Tongue (tissue), 2 donors: ENCODE results near the gene AKAP13. TPM values are rescaled to one million over a fixed set of nuclear protein-coding genes. Genes with fewer than 3 reads are reported as not detected.

Experiments used
- DNase-seq: peaks from one replicate; pipeline ENCODE4 v3.0.0-alpha.2; 2015
- total RNA-seq: library from RNA; depleted of rRNA; stranded (reverse); fragments of >200 nt; gene quantifications from one replicate; pipeline ENCODE4 v1.2.3, GENCODE V29; 2014

The AKAP13 gene
- total RNA-seq, 1 donor from 2014 or later: 192 TPM

DNA sequence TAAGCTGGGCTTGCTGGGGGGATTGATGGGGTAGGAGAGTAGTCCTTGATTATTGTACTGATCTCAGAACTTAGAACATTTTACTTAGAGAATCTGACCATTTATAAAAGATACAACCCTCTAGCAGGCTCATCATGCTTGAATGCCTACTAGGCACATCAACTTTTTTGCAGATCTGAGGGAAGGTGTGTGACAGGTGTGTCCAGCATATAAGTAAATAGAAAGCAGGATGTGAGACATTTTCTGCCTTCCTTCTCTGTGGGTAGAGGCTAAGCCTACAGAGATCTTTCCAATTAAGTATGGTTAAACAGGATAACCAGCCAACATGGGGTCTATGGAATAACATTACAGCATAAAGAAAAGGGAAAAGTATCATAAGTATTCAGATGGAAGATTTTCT is 159.1 kb downstream of the AKAP13 start:
- DNase-seq: no peak

DNA sequence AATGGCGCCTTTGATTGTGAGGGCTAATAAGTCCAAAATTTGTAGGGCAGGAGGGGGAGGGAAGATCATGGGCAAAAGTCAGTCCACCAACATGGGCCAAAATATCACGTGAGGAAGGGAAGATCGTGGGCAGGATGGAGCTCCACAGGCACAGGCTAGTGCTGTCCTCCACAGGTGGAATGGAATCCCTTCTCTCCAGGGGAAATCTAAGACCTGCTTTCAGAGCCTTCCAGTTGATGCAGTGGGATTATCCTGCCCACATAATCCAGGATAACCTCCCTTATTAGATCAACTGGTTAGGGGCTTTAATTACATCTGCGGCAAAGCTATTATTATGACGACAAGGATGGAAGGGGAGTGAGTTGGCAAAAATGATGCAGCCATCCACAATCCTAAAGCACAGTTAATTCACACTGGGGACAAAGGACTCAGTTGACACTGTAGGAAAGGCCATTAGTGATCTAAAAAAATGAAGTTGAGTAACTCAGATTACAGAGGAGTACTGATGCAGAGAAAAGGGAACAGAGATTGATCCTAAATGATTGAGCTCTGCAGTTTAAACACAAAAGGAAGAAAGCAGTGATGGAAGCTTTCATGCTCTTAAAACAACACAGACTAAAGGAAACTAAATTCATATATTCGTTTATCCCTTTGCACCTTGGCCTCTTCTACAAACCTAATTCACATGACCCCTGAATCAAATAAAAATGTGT is 159.8 kb downstream of the AKAP13 start:
- DNase-seq: no peak

DNA sequence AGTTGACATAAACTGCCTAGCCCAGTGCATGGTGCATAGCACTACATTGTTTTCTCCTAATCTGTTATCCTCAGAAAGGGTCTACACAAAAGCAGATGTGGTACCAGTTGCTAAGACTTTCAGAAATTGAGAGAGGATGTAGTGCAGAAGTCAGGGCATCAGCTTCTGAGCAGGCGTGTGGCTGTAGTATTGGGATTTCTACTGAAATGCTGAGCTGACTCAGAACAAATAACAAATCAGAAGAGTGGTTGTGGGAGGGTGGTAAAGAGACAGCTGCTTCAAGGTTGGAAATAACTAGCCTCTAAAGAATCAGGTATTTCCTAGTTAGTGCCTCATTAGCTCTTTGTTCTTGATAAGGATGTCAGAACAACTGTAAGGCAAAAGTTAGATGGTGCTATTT is 161.3 kb downstream of the AKAP13 start:
- DNase-seq: no peak

DNA sequence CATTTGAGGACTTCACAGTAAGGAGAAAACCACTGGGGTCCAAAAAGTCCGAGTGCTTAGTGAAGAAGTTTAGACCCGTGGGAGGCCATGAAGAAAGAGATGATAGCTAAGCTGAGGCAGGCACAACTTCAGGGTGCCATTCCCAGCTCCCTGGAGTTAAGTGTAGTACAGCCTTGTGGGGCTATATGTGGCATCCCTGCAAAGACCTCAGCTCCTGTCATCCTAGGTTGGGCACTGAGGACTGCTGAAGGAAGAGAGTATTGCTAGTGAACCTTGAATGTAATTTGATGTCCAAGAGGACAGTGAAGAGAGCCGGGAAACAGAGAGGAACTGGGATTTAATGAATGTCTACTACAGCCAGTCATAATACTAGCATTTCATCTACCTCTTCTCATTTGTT is 162.1 kb downstream of the AKAP13 start:
- no peak for DNase-seq

DNA sequence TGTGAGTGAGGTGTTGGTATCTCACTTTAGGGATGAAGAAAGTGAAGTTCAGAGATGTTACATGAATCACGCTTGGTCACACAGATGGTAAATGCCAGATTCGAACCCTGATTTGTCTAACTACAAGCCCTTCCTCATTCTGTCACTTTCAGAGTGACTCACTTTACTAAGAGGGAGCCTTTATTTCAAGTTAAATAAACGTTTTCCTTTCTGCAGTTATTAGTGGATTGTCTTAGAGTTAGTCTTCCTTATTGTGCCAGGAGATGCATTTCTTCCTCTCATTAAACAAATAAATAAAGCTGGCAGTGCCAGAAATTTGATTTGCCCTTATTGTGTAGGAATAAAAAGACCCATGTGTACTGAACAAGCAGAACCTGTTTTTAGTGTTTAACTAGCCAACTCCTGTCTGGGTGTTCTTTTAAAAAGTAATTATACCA is 162.5 kb downstream of the AKAP13 start:
- DNase-seq: peak; percentile 36

DNA sequence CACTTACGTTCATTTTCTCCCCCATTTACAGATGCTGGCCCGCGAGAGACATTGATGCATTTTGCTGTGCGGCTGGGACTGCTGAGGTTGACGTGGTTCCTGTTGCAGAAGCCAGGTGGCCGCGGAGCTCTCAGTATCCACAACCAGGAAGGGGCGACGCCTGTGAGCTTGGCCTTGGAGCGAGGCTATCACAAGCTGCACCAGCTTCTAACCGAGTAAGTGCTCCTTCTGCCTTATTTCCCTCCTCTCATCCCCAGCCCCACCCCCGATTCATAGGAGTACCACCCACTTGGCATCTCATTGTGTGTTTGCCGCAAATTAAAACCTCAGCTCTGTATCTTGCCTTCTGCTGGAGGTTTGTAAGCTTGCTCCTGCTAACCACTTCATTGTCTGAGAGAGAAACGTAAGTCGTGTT is 163.3 kb downstream of the AKAP13 start:
- peak; percentile 66 for DNase-seq

DNA sequence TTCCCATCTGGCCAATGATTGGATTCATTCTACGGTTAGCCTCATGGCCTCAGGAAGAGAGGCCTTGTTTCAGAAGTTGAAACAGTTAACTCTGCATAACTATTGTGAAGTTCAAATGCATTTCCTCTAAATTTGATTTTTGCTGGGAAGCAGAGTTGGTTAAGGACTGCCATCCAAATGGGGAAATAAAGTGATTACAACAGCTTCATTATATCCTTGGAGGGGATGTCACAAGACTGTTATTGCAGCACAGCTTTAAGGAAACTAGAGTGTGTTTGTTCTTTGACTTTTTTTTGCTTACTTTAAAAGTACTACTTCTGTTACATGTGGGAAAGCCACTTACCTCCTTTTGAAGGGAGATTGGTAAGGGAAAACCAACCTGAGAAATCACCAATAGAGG is 164.8 kb downstream of the AKAP13 start:
- no peak for DNase-seq

DNA sequence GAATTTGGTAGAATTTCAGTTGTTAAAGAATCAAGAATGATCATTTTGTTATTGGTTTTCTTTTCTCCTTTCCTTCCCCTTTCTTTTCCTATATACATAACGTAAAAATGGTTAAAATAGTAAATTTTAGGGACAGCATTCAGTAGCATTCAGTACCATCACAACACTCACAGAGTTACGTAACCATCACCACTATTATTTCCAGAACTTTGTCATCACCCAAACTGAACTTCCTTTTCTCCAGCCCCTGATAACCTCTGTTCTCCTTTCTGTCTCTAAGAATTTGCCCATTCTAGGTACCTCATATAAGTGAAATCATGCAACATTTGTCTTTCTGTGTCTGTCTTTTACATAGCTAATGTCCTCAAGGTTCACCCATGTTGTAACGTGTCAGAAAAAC is 165.3 kb downstream of the AKAP13 start:
- DNase-seq: no peak

DNA sequence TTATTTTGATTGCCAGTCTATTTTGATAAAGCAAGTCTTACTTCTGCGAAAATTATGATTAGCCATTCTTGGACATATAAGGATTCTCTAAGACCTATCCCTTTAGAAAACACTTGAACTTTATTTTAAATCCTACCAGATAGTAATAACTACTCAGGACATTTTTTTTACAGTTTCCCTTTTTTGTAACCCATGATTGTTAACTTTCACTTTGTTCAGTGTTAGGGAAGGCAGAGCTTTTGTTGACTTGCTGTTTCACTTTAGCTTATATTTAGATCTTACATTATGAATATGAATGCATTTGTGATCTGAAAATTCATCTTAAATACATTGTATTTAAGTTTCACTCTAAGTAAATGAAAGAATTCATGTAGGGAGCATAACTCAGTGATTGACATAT is 167.0 kb downstream of the AKAP13 start:
- DNase-seq: no peak

DNA sequence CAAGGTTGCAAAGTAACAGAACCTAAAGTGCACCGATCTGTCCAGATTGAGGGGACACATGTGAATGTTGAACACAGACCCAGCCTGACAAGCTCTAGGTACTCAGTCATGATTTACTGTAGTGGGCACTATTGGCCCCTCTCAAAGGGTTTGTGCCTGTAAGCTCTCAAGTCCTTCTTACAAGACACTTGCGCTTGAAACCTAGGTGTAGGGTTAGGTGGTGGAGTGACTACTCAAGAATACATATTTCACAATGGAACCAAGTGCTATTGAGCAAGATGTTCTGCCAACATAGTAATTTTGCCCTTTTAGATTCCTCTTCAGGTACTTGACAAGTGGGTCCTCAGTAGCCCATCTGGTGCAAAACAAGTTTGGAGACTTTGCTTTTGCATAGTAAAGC is 169.9 kb downstream of the AKAP13 start:
- DNase-seq: no peak

DNA sequence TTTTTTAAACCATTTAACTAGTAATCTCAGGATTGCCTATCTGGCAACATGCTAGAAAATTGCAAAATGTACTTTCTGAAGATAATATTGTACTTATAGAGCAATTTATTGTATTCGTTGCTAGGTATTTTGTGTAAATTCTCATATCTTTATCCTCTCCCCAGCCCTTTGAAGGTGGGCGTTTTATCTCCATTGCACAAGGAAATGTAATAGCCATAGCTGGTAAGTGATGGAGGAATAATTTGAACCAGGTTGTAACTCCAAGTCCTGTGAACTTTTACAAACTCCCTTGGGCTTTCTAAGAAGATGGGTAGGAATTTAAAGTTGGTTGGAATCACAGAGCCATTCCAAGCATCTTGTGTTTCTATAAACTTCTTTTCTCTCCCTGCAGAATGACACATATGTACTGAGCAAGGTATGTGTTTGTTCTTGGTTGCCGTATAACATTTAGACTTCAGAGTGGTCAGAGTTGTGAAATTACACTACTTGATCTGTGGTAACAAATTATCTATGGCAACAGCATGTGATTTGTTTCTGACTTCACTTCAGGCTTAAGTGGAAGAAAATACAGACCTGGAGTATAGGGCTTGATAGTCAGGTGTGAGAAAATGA is 170.9 kb downstream of the AKAP13 start:
- DNase-seq: no peak

DNA sequence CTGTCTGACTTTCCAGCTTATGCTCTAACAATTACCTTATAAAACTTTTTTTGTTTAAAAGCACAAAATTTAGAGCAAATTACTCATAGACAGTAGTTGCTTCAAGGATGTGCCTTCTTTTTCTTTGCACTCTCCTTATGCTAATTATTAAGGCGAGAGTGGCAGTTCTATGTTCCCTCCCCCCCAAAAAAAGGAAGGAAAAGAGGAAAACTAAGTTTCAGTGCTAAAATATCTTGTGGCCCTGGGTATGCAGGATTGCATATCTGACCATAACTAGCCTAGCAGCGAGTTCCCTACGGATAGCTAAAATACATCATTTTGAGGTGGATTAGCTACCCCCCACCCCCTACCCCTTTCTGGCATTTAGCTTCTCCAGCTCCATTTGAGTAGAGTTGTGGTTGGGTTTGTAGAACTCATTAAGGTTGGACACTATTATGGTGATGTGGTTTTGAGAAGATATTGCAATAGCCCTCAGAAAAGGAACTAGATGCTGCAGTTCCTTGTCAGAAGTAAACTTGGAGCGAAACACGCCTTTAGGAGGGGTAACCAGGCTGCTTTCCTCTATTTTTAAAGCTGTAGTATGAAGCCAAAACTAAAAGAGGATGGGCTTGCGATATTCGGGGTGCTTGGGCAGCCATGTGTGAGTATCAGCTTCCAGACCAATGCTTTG is 174.6 kb downstream of the AKAP13 start:
- no peak for DNase-seq

DNA sequence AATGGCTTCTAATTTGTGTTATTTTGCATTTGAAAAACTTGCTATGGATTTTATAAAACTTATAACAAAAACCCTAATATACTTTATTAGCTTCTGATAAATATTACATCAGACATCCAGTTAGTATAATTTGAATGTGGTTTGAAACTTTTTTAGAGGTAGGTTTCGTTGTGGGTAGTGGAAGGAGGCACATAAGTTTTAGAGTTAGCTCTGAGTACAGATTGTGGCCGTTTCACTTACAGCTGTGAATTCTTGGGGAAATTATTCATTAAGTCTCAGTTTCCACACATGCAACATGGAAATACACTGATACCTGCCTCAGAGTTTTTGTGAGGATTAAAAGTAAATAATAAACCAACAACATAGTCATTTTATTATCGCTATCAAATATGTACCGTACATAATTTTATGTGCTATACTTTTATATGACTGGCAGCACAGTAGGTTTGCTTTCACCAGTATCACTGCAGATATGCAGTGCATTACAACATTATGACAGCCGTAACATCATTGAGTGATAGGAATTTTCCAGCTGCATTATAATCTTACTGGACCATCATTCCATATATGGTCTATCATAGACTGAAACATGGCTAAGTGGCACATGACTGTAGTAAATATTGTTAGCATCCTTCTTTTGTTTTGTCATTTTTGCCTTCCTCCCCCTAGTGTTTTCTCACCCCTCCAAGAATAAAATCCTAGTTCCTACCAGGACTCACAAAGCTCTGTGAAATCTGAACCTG is 175.6 kb downstream of the AKAP13 start:
- DNase-seq: no peak

DNA sequence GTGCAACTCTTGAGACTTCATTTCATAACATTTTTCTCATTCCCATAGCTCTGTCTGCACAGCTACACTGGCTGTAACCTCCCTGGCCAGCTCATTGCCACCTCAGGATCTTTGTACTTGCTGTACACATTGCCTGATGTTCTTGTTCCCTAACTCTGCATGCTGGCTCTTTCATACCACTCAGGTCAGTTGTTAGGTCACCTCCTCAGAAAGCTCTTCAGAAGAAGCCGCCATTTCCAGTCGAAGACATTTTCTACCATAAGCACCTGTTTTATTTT is 176.2 kb downstream of the AKAP13 start:
- DNase-seq: no peak

DNA sequence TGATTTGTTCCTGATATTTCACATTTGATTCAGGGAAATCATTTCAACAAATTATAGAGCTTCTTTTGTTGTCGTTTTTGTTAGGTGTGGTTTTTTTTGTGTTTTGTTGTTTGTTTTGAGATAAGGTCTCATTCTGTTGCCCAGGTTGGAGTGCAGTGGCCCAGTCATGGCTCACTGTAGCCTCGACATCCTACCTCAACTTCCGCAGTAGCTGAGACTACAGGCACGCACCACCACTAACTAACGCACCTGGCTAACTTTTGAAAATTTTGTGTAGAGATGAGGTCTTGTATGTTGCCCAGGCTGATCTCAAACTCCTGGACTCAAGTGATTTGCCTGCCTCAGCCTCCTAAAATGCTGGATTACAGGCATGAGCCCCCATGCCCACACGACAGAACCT is 177.0 kb downstream of the AKAP13 start:
- DNase-seq: no peak

DNA sequence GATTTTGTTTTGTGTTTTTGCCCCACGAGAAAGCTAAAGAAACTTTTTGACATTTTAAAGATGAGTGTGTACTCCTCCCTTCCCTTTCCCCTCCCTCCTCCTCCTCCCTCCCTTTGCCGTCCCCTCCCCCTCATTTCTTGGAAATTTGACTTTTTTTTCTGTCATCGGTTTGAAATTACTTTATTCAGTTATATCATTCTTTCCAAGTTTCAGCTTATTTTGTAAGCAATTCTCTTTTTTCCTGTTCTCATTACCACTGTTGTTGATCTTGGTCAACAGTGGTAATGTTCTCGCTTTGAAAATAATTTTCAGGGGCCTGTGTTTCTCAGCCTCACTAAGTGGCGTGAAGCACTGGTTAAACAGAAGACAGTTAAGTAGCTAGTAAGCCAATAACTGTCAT is 178.4 kb downstream of the AKAP13 start:
- DNase-seq: no peak

DNA sequence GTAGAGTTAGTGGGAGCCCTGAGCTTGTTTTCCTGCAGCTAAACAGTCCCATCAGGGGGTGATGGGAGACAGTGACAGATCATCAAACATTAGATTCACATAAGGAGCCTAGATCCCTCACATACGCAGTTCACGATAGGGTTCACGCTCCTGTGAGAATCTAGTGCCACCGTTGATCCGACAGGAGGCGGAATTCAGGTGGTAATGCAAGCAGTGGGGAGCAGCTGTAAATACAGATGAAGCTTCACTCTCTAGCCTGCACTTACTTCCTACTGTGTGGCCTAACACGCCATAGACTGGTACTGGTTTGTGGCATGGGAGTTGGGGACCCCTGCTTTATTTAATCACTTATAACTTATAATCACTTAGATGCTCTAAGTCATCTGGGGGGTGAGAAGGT is 179.1 kb downstream of the AKAP13 start:
- DNase-seq: no peak

DNA sequence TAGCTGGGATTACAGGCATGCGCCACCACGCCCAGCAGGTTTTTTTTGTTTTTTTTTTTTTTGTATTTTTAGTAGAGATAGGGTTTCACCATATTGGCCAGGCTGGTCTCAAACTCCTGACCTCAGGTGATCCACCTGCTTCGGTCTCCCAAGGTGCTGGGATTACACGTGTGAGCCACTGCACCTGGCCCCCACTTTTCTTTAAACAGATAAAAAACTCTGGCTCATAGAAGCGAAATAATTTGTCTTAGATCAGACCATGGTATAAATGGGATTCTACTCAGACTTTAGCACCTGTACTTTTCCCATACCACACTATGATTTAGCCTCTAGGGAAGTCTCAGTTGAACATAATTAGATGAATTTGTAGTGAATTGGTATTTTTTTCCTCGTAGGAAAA is 182.4 kb downstream of the AKAP13 start:
- DNase-seq: no peak

DNA sequence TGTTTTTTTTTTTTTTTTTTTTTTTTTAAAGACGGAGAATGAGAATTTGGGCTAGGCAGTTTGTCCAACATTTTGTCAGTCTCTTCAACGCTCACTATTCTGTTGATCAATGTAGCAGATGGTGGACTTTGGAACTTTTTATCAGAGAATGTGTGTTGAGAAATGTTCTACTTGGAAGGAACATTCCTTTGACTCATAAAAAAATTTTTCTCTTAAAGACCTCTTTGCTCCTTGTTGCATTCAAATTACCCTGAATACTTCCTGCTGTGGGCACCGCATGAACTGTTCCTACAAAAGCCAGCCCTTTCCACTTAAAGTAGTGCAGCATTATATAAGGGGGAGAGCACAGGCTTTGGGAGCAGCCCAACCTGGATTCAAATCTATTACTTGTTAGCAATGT is 182.9 kb downstream of the AKAP13 start:
- no peak for DNase-seq

DNA sequence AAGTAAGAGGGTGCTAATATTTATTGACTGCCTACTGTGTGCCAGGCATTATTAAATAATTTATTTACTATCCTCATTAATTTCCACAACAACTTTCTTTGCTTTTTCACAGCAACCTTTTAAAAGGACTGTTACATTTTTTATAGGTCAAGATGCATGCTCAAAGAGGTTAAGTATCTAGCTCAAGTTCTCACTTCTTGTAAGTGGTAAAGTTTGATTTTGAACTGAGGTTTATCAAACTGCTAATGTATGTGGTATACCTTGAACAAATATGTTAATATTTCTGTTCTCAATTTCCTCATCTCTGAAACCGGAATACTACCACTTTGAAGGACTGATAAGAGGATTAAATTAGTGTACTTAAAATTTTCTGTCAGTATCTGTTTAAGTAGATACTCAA is 183.3 kb downstream of the AKAP13 start:
- DNase-seq: no peak

DNA sequence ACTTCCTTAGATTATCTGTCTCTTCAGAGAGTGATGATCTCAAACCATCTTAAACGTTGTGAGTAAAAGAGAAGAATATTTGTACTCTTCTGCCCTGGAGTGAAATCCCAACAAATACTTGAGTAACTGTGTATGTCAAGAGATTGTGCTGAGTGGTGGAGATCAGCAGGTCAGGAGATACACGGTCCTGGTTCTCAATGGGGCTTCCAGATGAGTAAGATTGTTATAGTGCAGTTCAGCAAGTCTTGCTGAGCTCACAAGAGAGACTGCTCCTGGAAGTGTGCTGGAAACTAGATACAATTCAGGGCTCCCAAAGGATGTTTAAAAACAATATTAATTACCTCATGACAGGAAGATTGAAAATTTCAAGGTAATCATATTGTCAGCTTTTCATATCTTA is 184.3 kb downstream of the AKAP13 start:
- DNase-seq: no peak

DNA sequence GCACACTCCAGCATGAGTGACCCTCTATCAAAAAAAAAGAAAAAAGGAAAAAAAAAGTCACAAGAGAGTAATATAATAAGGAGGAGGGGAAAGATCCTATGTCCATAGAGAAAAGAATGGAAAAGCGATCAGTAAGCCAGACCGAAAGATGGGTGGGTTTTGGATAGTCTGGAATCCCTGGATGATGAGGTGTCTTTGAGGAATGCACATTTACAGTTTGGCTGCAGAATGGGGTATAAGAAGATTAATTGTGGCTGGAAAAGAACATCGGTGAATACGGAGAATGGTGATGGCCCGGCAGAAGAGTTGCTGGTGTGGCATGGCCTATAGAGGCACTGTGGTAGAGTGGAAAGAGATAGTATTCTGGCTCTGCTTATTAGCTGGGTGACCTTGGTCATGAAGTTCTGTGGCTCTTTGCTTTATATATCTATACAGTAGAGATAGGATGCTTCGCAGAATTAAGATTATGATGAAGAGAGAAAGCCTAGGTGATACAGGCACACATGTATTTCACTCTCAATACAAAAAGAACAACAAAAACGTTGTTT is 187.9 kb downstream of the AKAP13 start:
- DNase-seq: no peak

DNA sequence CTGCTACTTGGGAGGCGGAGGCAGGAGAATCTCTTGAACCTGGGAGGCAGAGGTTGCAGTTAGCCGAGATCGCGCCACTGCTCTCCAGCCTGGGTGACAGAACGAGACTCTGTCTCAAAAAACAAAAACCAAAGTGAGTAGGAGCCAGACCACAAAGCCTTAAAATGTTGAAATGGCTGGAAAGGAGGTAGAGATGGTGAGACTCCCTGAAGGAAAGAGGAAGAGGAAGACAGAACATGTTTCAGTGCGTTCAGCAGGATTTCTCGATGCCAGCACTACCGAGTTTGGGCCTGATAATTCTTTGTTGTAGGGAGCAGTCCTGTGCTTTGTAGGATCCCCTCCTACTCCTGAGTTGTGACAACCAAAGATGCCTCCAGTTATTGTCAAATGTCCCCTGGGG is 189.9 kb downstream of the AKAP13 start:
- no peak for DNase-seq
